ENCODE results near the gene TNFAIP8L2. TPM values are rescaled to one million over a fixed set of nuclear protein-coding genes. Genes with fewer than 3 reads are reported as not detected.

The TNFAIP8L2 gene
- total and polyA plus RNA-seq, 2 of the 4 experiments (the other 2 are of a cell fraction) = not detected

DNA sequence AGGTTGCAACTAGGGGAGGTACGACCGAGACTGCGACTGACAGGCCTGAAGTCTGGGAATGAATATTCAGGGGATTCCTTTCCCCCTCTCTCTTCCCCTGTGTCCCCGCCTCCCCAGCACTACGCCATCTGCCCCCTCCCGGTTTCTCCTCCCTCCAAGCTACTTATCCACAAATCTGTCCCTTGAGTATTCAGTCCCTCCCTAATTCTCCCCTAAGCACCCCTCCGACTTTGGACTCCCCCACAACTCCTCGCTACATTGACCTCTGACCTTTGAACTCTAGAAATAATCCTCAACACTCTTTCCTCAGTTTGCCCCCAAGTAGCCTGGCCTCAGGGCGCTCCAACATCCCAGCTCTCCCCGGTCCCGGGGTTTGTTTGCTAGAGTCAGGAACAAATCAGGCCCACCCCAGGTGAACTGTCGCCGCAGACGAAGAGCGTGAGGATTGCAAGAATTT lies 8.9 kb downstream of the TNFAIP8L2 start:
- H4K20me1 ChIP-seq (ENCODE audit: insufficient read depth, low read length) = no peaks in the 10 kb centered on the region
- CTCF ChIA-PET = no interaction called here
- peak overlapping the region; percentile 78 for H3K27ac ChIP-seq (ENCODE audit: insufficient read depth, low read length)
- no peaks in the 10 kb centered on the region for H3K9me3 ChIP-seq (ENCODE audit: control insufficient read depth, insufficient read depth, low read length)
- 0% methylated on average over 9 of the region's 15 CpGs; no CpG with 5 or more reads in 1 of the 2 experiments for WGBS, 2 experiments (ENCODE audit: extremely low coverage in 2 of 2, insufficient read length in 1 of 2)
- peak overlapping the region; percentile 89 for H3K9ac ChIP-seq (ENCODE audit: low read depth, low read length)
- peaks cover 4% of the 10 kb centered on the region for H3K4me1 ChIP-seq (ENCODE audit: control insufficient read depth, insufficient read depth, low read length)
- intact Hi-C loops (cut with micrococcal nuclease) = no loop called here
- H2BK5ac ChIP-seq (ENCODE audit: low read depth, low read length, poor library complexity, severe bottlenecking) = peak overlapping the region; percentile 80
- peak overlapping the region; percentile 73 for H3K18ac ChIP-seq (ENCODE audit: low read depth, low read length)
- no TSS peak for BruUV-seq (replicated peaks)
- TF ChIP-seq RCOR1 (IDR thresholded peaks at IDR 0.05; ENCODE audit: insufficient replicate concordance, low read length) (no peak), MAZ (IDR thresholded peaks at IDR 0.05; ENCODE audit: borderline replicate concordance, low read depth, low read length) (no peak), FOS (IDR thresholded peaks at IDR 0.05; ENCODE audit: low read depth, low read length) (no peak), RFX5 (IDR thresholded peaks at IDR 0.05; ENCODE audit: low read depth, low read length) (no peak), POLR2A (IDR thresholded peaks at IDR 0.05; ENCODE audit: low read depth, low read length) (no peak), BHLHE40 (IDR thresholded peaks at IDR 0.05; ENCODE audit: low read depth, low read length) (no peak)
- H3K14ac ChIP-seq (replicated peaks; ENCODE audit: low read depth, low read length) = peak overlapping the region; percentile 99
- in situ Hi-C loops (cut with MboI; ENCODE audit: low sequenced_read_pairs) = no loop called here
- dilution Hi-C loops (cut with HindIII; ENCODE audit: low sequenced_read_pairs, unreplicated experiment) = no loop called here
- peak overlapping the region; percentile 84 for H3K56ac ChIP-seq (ENCODE audit: extremely low read depth, insufficient read depth, low read length)
- no peaks in the 10 kb centered on the region for H3K27me3 ChIP-seq (ENCODE audit: control insufficient read depth, insufficient read depth, low read length)
- peak overlapping the region; percentile 79 to 99 for H4K8ac ChIP-seq (ENCODE audit: low read depth in 2 of 2, low read length in 2 of 2)
- H3K36me3 ChIP-seq (ENCODE audit: control insufficient read depth, insufficient read depth, low read length) = peaks cover 23% of the 10 kb centered on the region
- H2AK9ac ChIP-seq (replicated peaks; ENCODE audit: low read depth, low read length, poor library complexity) = peak overlapping the region; percentile 97
- peak; percentile 49 for DNase-seq
- peak overlapping the region; percentile 94 for H2AFZ ChIP-seq (replicated peaks; ENCODE audit: low read length, poor library complexity)
- peak; percentile 64 for ATAC-seq (ENCODE audit: low read depth)
- H2BK15ac ChIP-seq (ENCODE audit: low read depth, low read length) = peak overlapping the region; percentile 35; the same call in 1 of the 3 replicates
- POLR2A ChIA-PET (ENCODE audit: unreplicated experiment) = no interaction called here
- peak overlapping the region; percentile 98 for H3K4ac ChIP-seq (ENCODE audit: low read depth, low read length)
- H3K4me2 ChIP-seq (ENCODE audit: low read depth, low read length) = peak overlapping the region; percentile 84
- no peaks in the 10 kb centered on the region for H3K9me1 ChIP-seq (ENCODE audit: insufficient read depth, low read length)
- peak overlapping the region; percentile 71 for H4K91ac ChIP-seq (ENCODE audit: insufficient read depth, low read depth, low read length)
- peak overlapping the region; percentile 86 for H4K5ac ChIP-seq (ENCODE audit: low read depth, low read length)
- H2AK5ac ChIP-seq (ENCODE audit: low read depth, low read length) = peak overlapping the region; percentile 62
- peak overlapping the region; percentile 64 for H2BK120ac ChIP-seq (ENCODE audit: low read depth, low read length)
- peaks cover 10 to 43% of the 10 kb centered on the region in 2 experiments for H3K79me1 ChIP-seq (ENCODE audit: low read depth in 1 of 2, low read length in 2 of 2)
- no peak overlapping the region for H2BK20ac ChIP-seq (ENCODE audit: low read depth, low read length)
- peak overlapping the region; percentile 65 for H3K4me3 ChIP-seq (ENCODE audit: insufficient read depth, low read depth, low read length)
- peak overlapping the region; percentile 93 for H3K23ac ChIP-seq (ENCODE audit: low read depth, low read length)

All from IMR-90 (cell line).